HFF-Myc (cell line): Measurements from ENCODE around the gene SLC30A3.

Experiments used
- DNase-seq: peaks from one replicate; pipeline ENCODE4 v3.0.0-alpha.2; 2011; ENCODE audit warnings: low read depth; ENCODE audit errors: extremely low read depth
- H3K4me3 ChIP-seq: replicated peaks from 2 replicates; pipeline ENCODE4 v1.5.1; 2011; ENCODE audit warnings: low read depth, mild to moderate bottlenecking, control low read depth, low read length
- CTCF ChIP-seq: IDR thresholded peaks from 2 replicates; pipeline ENCODE4 v1.5.1; 2012; ENCODE audit warnings: mild to moderate bottlenecking, low read depth, low read length, control low read depth; ENCODE audit errors: missing control alignments

Gene SLC30A3

GRCh38 chr2:27211943-27212625 lies 50.8 kb downstream of the SLC30A3 start, which contains the start of the genes ATRAID and SLC5A6:
Gene ATRAID, plus strand, starts transcription at chr2:27212041. Its CDS starts 328 bp downstream, at chr2:27212369.
Gene SLC5A6, minus strand, starts transcription at chr2:27212268. Its CDS starts 4,618 bp downstream, at chr2:27207650.
- DNase-seq, result peak; percentile 59
- TF ChIP-seq CTCF, result no peak

DNA sequence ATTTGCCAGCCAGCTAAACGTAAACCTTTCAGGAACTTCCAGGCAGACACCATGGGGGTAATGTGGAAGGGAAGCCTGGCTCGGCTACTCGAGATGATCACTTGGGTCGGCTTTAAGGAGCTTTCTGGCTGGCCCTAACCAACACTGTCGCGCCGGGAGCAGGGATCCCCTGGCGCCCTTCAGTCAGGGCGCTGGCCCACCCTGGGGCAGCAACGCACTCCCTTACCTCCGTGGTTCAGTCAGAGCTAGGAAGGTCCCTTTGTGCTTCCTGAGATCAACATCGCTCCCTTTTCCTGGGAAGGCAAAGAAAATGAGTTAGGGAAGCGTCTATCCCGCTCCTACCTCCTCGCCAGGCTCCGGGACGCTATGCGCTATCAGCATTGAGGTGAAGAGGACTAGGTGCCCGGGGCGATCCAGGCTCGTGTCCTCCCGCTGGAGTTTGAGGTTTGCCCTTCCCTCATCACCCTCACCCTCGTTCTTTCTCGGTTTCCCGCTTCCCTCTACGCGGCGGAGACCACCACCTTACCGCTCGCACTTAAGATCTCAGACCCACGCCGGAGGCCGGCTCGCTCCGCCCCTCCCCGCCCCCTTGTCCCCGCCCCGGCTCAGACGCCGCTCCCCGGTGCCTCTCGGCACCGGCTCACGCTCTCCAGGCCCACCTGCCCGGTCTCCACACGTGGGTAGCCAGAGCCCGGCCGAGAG lies 51.5 kb downstream of the SLC30A3 start:
- H3K4me3 ChIP-seq, result peak overlapping the region; percentile 88
- no peak for DNase-seq
- no peak for TF ChIP-seq CTCF

More at GRCh38 chr2:27211943-27212625, 50.8 kb downstream of the SLC30A3 start, which contains the start of the genes ATRAID and SLC5A6:
- peak within 1 kb of the TSS; percentile 88 for H3K4me3 ChIP-seq

GRCh38 chr2:27209621-27210401 lies 53.0 kb downstream of the SLC30A3 start:
- no peak for TF ChIP-seq CTCF
- no peak for DNase-seq
- H3K4me3 ChIP-seq, result peak overlapping the region; percentile 88

- H3K4me3 ChIP-seq, result 0 out of 2 replicates have a peak overlapping the region, but pooled peaks have one; percentile 2
- DNase-seq, result no peak
- no peak for TF ChIP-seq CTCF
Observed at GRCh38 chr2:27208486-27209050, 54.3 kb downstream of the SLC30A3 start.

DNA sequence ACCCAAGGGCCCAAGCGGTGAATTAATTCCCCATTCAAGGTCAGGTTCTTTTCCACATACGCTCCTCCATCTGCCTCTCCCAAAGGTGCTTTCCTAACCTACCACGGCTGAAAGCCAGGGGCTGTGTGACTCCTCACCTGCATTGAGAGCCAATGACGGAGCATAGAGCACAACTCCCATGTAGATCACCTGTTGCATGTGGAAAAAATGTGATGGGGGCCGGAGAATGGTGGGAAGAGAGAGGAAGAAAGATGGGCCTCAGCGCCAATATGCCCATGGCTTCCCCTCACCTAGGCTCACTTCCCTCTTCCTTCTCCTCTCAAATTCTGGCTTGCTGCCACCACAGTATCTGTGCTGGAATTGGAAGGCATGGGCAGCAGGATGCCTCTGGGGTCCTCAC lies 56.5 kb downstream of the SLC30A3 start:
- H3K4me3 ChIP-seq, result no peak overlapping the region
- no peak for TF ChIP-seq CTCF
- DNase-seq, result no peak

DNA sequence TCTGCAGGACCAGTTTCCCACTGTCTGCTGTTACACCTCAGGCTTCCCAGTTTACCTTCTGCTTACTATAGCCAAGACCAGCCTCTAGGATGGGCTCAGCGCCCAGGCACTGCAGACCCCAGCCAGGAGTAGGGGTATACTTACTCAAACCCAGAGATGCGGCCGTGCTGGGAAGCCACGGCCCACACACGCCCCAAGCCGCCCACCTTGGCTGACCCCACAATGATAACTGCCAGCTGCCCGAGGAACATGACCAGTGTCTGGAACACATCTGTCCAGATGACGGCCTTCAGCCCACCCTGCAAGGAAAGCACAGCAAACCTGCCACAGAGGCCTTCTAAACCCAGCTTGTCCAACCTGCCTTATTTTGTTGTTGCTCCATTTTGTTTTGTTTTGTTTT lies 57.6 kb downstream of the SLC30A3 start:
- TF ChIP-seq CTCF, result no peak
- H3K4me3 ChIP-seq, result no peak overlapping the region
- DNase-seq, result no peak
